CD4-positive, alpha-beta T cell (primary cell): ENCODE data around the gene PRRX2. TPM values are rescaled to one million over a fixed set of nuclear protein-coding genes. Genes with fewer than 3 reads are reported as not detected.

Experiments
- ATAC-seq: fragments of 200-7000 bp; cut with Tn5 transposase; one replicate; pipeline ENCODE4 v1.10.0; 2022; ENCODE audit warnings: mild to moderate bottlenecking; ENCODE audit not compliant: poor library complexity
- CTCF ChIA-PET: fragments of 350-600 bp; sonication (Branson Sonifier 250); formaldehyde crosslinking; loops from one replicate; lab custom pipeline; 2021; ENCODE audit warnings: antibody characterized with exemption, inconsistent platforms; lab: Charles Lee
- POLR2A ChIA-PET: fragments of 350-600 bp; sonication (Branson Sonifier 250); formaldehyde crosslinking; loops from one replicate; lab custom pipeline; 2021; ENCODE audit warnings: antibody characterized with exemption, inconsistent platforms; lab: Charles Lee
- DNase-seq, 14 experiments: peaks; one replicate each; pipeline ENCODE4 v3.0.0-alpha.2; 2013 to 2020; ENCODE audit warnings: mixed read lengths in 2 of 14
- H3K27ac ChIP-seq, 2 donors: one replicate each; pipeline versions ENCODE4 v1.5.1 to v1.7.0; 2013; ENCODE audit warnings: low read length in 2 of 2, low read depth in 1 of 2, mild to moderate bottlenecking in 1 of 2
- H3K27me3 ChIP-seq, 2 experiments: 1 replicate in 1 of 2; 2 replicates in 1 of 2; pipeline versions ENCODE4 v1.6.1 to v1.7.0; 2013; ENCODE audit warnings: low read length in 2 of 2, control low read depth in 1 of 2, mild to moderate bottlenecking in 1 of 2, moderate library complexity in 1 of 2; ENCODE audit not compliant: insufficient read depth in 2 of 2, control insufficient read depth in 1 of 2
- H3K36me3 ChIP-seq: one replicate; pipeline ENCODE4 v1.6.1; 2013; ENCODE audit warnings: low read length, control low read depth; ENCODE audit not compliant: insufficient read depth
- H3K4me1 ChIP-seq: one replicate; pipeline ENCODE4 v1.6.1; 2013; ENCODE audit warnings: low read length, control low read depth; ENCODE audit not compliant: insufficient read depth
- H3K4me3 ChIP-seq: one replicate; pipeline ENCODE4 v1.5.1; 2013; ENCODE audit warnings: mild to moderate bottlenecking, low read length, moderate library complexity
- H3K9me3 ChIP-seq, 2 experiments: 1 replicate in 1 of 2; 2 replicates in 1 of 2; pipeline versions ENCODE4 v1.6.1 to v1.7.0; 2013; ENCODE audit warnings: low read length in 2 of 2, mild to moderate bottlenecking in 2 of 2, control low read depth in 1 of 2, moderate library complexity in 1 of 2; ENCODE audit not compliant: control insufficient read depth in 1 of 2, insufficient read depth in 1 of 2
- H3K27ac Mint-ChIP-seq: one replicate; pipeline ENCODE4 v1.8.0; 2020; ENCODE audit warnings: mixed read lengths
- H3K27me3 Mint-ChIP-seq: one replicate; pipeline ENCODE4 v1.8.0; 2021; ENCODE audit warnings: mixed read lengths
- H3K36me3 Mint-ChIP-seq: one replicate; pipeline ENCODE4 v1.8.0; 2021; ENCODE audit warnings: low read depth, mixed read lengths
- H3K4me1 Mint-ChIP-seq: one replicate; pipeline ENCODE4 v1.8.0; 2021; ENCODE audit warnings: low read depth, mixed read lengths
- H3K4me3 Mint-ChIP-seq: one replicate; pipeline ENCODE4 v1.8.0; 2020; ENCODE audit warnings: mild to moderate bottlenecking, mixed read lengths
- H3K9me3 Mint-ChIP-seq: one replicate; pipeline ENCODE4 v1.8.0; 2020; ENCODE audit warnings: mixed read lengths
- CTCF ChIP-seq: fragments of 200-600 bp; IDR thresholded peaks from one replicate; pipeline ENCODE4 v1.8.0; 2022; ENCODE audit warnings: antibody characterized with exemption, mild to moderate bottlenecking
- intact Hi-C, 2 experiments: fragments of 100-400 bp; cut with DNase I in 1 of 2; cut with micrococcal nuclease in 1 of 2; formaldehyde crosslinking; loops; one replicate each; pipeline versions ENCODE4 v1.15.1 to v1.9.0; 2023 to 2025; cut with DNase I, micrococcal nuclease
- total RNA-seq, 174 experiments: library from RNA in 2 of 174; stranded (reverse) in 2 of 174; gene quantifications; one replicate each; pipeline ENCODE4 v1.2.3 and lab custom pipeline; 2021 to 2026

Gene PRRX2
- total RNA-seq, 2 experiments from 2014 or later: not detected

- Mint-ChIP-seq H3K36me3 (no peaks in the 10 kb centered on the region), H3K4me3 (no peak overlapping the region), H3K27me3 (no peaks in the 10 kb centered on the region), H3K9me3 (no peaks in the 10 kb centered on the region), H3K4me1 (no peaks in the 10 kb centered on the region), H3K27ac (no peak overlapping the region)
- Histone ChIP-seq H3K36me3 (no peaks in the 10 kb centered on the region), H3K4me3 (no peak overlapping the region), H3K4me1 (no peaks in the 10 kb centered on the region), H3K9me3 (no peaks in the 10 kb centered on the region), H3K27me3 (no peaks in the 10 kb centered on the region), H3K27ac (no peak overlapping the region)
- ChIA-PET POLR2A (no interaction called here), CTCF (no interaction called here)
- ATAC-seq (no peak), DNase-seq (no peak)
- intact Hi-C loops: no loop called here
- no peak for TF ChIP-seq CTCF
Observed at GRCh38 chr9:129655154-129655553, 10.3 kb upstream of the PRRX2 start.

GRCh38 chr9:129655696-129656095 lies 9.8 kb upstream of the PRRX2 start:
- intact Hi-C loops: no loop called here
- POLR2A ChIA-PET: no interaction called here
- H3K9me3 Mint-ChIP-seq: no peaks in the 10 kb centered on the region
- no peaks in the 10 kb centered on the region for H3K36me3 ChIP-seq
- no peak overlapping the region for H3K27ac Mint-ChIP-seq
- H3K9me3 ChIP-seq: no peaks in the 10 kb centered on the region
- CTCF ChIA-PET: no interaction called here
- no peaks in the 10 kb centered on the region for H3K27me3 Mint-ChIP-seq
- DNase-seq (no peak), ATAC-seq (no peak)
- H3K4me3 Mint-ChIP-seq: no peak overlapping the region
- no peaks in the 10 kb centered on the region for H3K36me3 Mint-ChIP-seq
- TF ChIP-seq CTCF: no peak
- no peaks in the 10 kb centered on the region for H3K4me1 ChIP-seq
- no peaks in the 10 kb centered on the region for H3K27me3 ChIP-seq
- H3K4me1 Mint-ChIP-seq: no peaks in the 10 kb centered on the region
- no peak overlapping the region for H3K4me3 ChIP-seq
- no peak overlapping the region for H3K27ac ChIP-seq

- TF ChIP-seq CTCF: no peak
- Histone ChIP-seq H3K4me1 (no peaks in the 10 kb centered on the region), H3K27ac (no peak overlapping the region), H3K4me3 (no peak overlapping the region), H3K27me3 (no peaks in the 10 kb centered on the region), H3K9me3 (no peaks in the 10 kb centered on the region), H3K36me3 (no peaks in the 10 kb centered on the region)
- no peaks in the 10 kb centered on the region for H3K4me1 Mint-ChIP-seq
- ATAC-seq (no peak), DNase-seq (no peak)
- no peaks in the 10 kb centered on the region for H3K36me3 Mint-ChIP-seq
- H3K27me3 Mint-ChIP-seq: no peaks in the 10 kb centered on the region
- no peak overlapping the region for H3K27ac Mint-ChIP-seq
- intact Hi-C loops: no loop called here
- no peaks in the 10 kb centered on the region for H3K9me3 Mint-ChIP-seq
- H3K4me3 Mint-ChIP-seq: no peak overlapping the region
- POLR2A ChIA-PET: interaction anchor here (0.6 kb wide), 1 partner anchor 59 kb away, joined by 4 read pairs; no protein-coding TSS in a partner anchor
- CTCF ChIA-PET: no interaction called here
Observed at GRCh38 chr9:129656795-129657390, 8.6 kb upstream of the PRRX2 start.
